SK-N-SH (cell line): Measurements from ENCODE around the gene RASGRF2. TPM values are rescaled to one million over a fixed set of nuclear protein-coding genes. Genes with fewer than 3 reads are reported as not detected.

Experiments used
- CTCF ChIA-PET: fragments of 300-600, 350-600 bp; formaldehyde crosslinking; extraction: SDS; loops from one replicate; lab custom pipeline; 2021; lab: Yijun Ruan, JAX
- POLR2A ChIA-PET: fragments of 350-600 bp; sonication (Branson Sonifier 250); formaldehyde crosslinking; extraction: SDS; loops from one replicate; lab custom pipeline; 2020; ENCODE audit warnings: antibody characterized with exemption, inconsistent platforms; lab: Yijun Ruan, JAX
- DNase-seq: peaks from one replicate; pipeline ENCODE4 v3.0.0; 2012
- H2AFZ ChIP-seq: fragments of 200-600 bp; sonication (generic); 2 replicates; pipeline ENCODE4 v1.8.1; 2016; ENCODE audit warnings: antibody characterized with exemption, mild to moderate bottlenecking, low read depth
- H3F3A ChIP-seq: fragments of 200-600 bp; sonication (generic); replicated peaks from 2 replicates; pipeline ENCODE3; 2016; ENCODE audit warnings: antibody characterized with exemption, mild to moderate bottlenecking; ENCODE audit not compliant: insufficient read depth
- H3K27ac ChIP-seq, 2 experiments: fragments of 200-500 bp in 1 of 2; fragments of 200-600 bp in 1 of 2; sonication (Bioruptor generic) in 1 of 2; sonication (generic), shearing (Covaris generic) in 1 of 2; 2 replicates each; pipeline versions ENCODE4 v1.5.1 to v1.6.1; 2014 to 2016; ENCODE audit warnings: low read depth in 2 of 2, inconsistent platforms in 1 of 2, low read length in 1 of 2, mild to moderate bottlenecking in 1 of 2, mixed read lengths in 1 of 2
- H3K27me3 ChIP-seq: fragments of 200-600 bp; sonication (generic), shearing (Covaris generic); 2 replicates; pipeline ENCODE4 v1.6.1; 2016; ENCODE audit warnings: mixed run types; ENCODE audit not compliant: insufficient read depth
- H3K36me3 ChIP-seq, 2 experiments: fragments of 200-500 bp in 1 of 2; fragments of 200-600 bp in 1 of 2; sonication (Bioruptor generic) in 1 of 2; sonication (generic) in 1 of 2; replicated peaks in 1 of 2; 2 replicates each; pipeline versions ENCODE3 to v1.5.1; 2014 to 2016; ENCODE audit warnings: low read length in 1 of 2, mild to moderate bottlenecking in 1 of 2; ENCODE audit not compliant: insufficient read depth in 2 of 2, control insufficient read depth in 1 of 2
- H3K4me1 ChIP-seq, 2 experiments: fragments of 200-500 bp in 1 of 2; fragments of 200-600 bp in 1 of 2; sonication (Bioruptor generic) in 1 of 2; sonication (generic), shearing (Covaris generic) in 1 of 2; 2 replicates each; pipeline versions ENCODE4 v1.5.1 to v1.6.1; 2014 to 2016; ENCODE audit warnings: low read depth in 1 of 2, low read length in 1 of 2, mixed run types in 1 of 2; ENCODE audit not compliant: insufficient read depth in 2 of 2, control insufficient read depth in 1 of 2
- H3K4me2 ChIP-seq: fragments of 200-600 bp; sonication (generic), shearing (Covaris generic); 2 replicates; pipeline ENCODE4 v1.6.1; 2017; ENCODE audit warnings: mixed run types
- H3K4me3 ChIP-seq, 2 experiments: fragments of 200-500 bp in 1 of 2; fragments of 200-600 bp in 1 of 2; sonication (Bioruptor generic) in 1 of 2; sonication (generic), shearing (Covaris generic) in 1 of 2; 2 replicates each; pipeline versions ENCODE4 v1.5.1 to v1.8.1; 2014 to 2016; ENCODE audit warnings: low read depth in 2 of 2, inconsistent platforms in 1 of 2, low read length in 1 of 2, mild to moderate bottlenecking in 1 of 2, mixed read lengths in 1 of 2, moderate library complexity in 1 of 2
- H3K79me2 ChIP-seq: fragments of 200-600 bp; sonication (generic); 2 replicates; pipeline ENCODE4 v1.8.1; 2017; ENCODE audit warnings: mild to moderate bottlenecking; ENCODE audit not compliant: insufficient read depth
- H3K9ac ChIP-seq: fragments of 200-600 bp; sonication (generic); 2 replicates; pipeline ENCODE4 v1.6.1; 2017; ENCODE audit warnings: mixed run types
- H3K9me2 ChIP-seq: fragments of 200-600 bp; sonication (generic); 2 replicates; pipeline ENCODE4 v1.6.1; 2017; ENCODE audit warnings: mixed run types
- H3K9me3 ChIP-seq: fragments of 200-600 bp; sonication (generic); 2 replicates; pipeline ENCODE4 v1.6.1; 2017; ENCODE audit warnings: mixed run types, mild to moderate bottlenecking, moderate library complexity
- H4K20me1 ChIP-seq: fragments of 200-600 bp; sonication (generic); 2 replicates; pipeline ENCODE4 v1.6.1; 2017; ENCODE audit warnings: mild to moderate bottlenecking, mixed run types; ENCODE audit not compliant: insufficient read depth
- CHD2 ChIP-seq: fragments of 150-350 bp; IDR thresholded peaks from 2 replicates; pipeline ENCODE4 v1.6.1; 2018; ENCODE audit warnings: low read length; ENCODE audit not compliant: partially characterized antibody
- ELF1 ChIP-seq: IDR thresholded peaks from 2 replicates; pipeline ENCODE4 v1.4.0; 2012
- EZH2phosphoT487 ChIP-seq: fragments of 200-600 bp; sonication (generic); IDR thresholded peaks from 2 replicates; pipeline ENCODE4 v1.6.1; 2017; ENCODE audit warnings: low read depth, mixed run types, mild to moderate bottlenecking, antibody characterized with exemption, moderate library complexity, borderline replicate concordance
- JUND ChIP-seq: IDR thresholded peaks from 2 replicates; pipeline ENCODE4 v1.4.0; 2012
- NRF1 ChIP-seq: IDR thresholded peaks from 2 replicates; pipeline ENCODE4 v1.6.1; 2012; ENCODE audit warnings: low read depth, mild to moderate bottlenecking, low read length
- RFX5 ChIP-seq: IDR thresholded peaks from 2 replicates; pipeline ENCODE4 v1.6.1; 2012; ENCODE audit warnings: mild to moderate bottlenecking, improper control_type of control experiment, low read length
- RXRA ChIP-seq: IDR thresholded peaks from 2 replicates; pipeline ENCODE4 v1.4.0; 2012; ENCODE audit warnings: low read depth, mild to moderate bottlenecking, borderline replicate concordance
- SIN3A ChIP-seq: IDR thresholded peaks from 2 replicates; pipeline ENCODE4 v1.6.1; 2012; ENCODE audit warnings: low read depth, mild to moderate bottlenecking, low read length, moderate library complexity, borderline replicate concordance
- TEAD4 ChIP-seq: IDR thresholded peaks from 2 replicates; pipeline ENCODE4 v1.4.0; 2012; ENCODE audit warnings: mild to moderate bottlenecking, borderline replicate concordance; ENCODE audit not compliant: insufficient read depth
- WGBS: methylation state at CpG from one replicate; pipeline ENCODE4 v1.1.6; 2017; ENCODE audit warnings: low lambda C conversion rate; 5-methylcytosine and 5-hydroxymethylcytosine counted together
- polyA plus RNA-seq, 3 experiments: library from polyadenylated mRNA; depleted of rRNA; stranded (reverse); fragments of >200 nt; gene quantifications; 2 replicates each; pipeline ENCODE4 v1.2.3, GENCODE V29; 2012
- TF ChIP-seq, protein P1 (sequence below): IDR thresholded peaks from 2 replicates; pipeline ENCODE4; 2012
- TF ChIP-seq, protein P2 (sequence below): fragments of 150-350 bp; IDR thresholded peaks from 2 replicates; pipeline ENCODE4 v1.6.1; 2016; ENCODE audit warnings: mild to moderate bottlenecking, low read depth, low read length
- TF ChIP-seq, protein P3 (sequence below): IDR thresholded peaks from 2 replicates; pipeline ENCODE4 v1.4.0; 2012; ENCODE audit warnings: low read depth, borderline replicate concordance
- TF ChIP-seq, protein P4 (sequence below): IDR thresholded peaks from 2 replicates; pipeline ENCODE4 v1.6.1; 2012; ENCODE audit warnings: mild to moderate bottlenecking, low read depth, low read length, moderate library complexity

The RASGRF2 gene
- polyA plus RNA-seq, 1 of the 3 experiments (the other 2 are of a cell fraction) = under 0.01 TPM

DNA sequence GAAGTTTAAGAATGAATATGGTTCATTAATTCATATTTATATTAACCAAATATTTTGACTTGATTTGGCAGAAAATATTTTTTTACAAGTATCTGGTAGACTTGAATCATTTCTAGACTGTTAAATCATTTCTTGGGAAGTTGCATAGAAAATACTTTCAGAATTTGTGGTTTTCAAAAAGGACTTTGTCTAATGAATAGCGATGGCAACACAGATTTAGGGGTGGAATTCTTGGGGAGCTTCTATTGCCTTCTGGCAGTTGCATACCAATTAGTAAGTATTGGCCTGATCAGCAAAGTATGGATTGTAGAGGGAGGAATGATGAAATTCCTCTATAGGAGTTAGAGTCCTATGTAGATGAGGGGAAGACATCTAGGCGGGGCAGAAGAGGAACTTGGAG, 204.3 kb downstream of the RASGRF2 start:
- no peak for DNase-seq
- POLR2A ChIA-PET = no interaction called here
- H3K9me3 ChIP-seq = no peaks in the 10 kb centered on the region

More for the DNA sequence above, 204.3 kb downstream of the RASGRF2 start:
- no peak overlapping the region for H3K9ac ChIP-seq
- TF ChIP-seq, protein P1, sequence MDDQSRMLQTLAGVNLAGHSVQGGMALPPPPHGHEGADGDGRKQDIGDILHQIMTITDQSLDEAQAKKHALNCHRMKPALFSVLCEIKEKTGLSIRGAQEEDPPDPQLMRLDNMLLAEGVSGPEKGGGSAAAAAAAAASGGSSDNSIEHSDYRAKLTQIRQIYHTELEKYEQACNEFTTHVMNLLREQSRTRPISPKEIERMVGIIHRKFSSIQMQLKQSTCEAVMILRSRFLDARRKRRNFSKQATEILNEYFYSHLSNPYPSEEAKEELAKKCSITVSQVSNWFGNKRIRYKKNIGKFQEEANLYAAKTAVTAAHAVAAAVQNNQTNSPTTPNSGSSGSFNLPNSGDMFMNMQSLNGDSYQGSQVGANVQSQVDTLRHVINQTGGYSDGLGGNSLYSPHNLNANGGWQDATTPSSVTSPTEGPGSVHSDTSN = no peak
- TF ChIP-seq SIN3A (no peak), EZH2phosphoT487 (no peak), RXRA (no peak), NRF1 (no peak), RFX5 (no peak), ELF1 (no peak), JUND (no peak), CHD2 (no peak), TEAD4 (no peak)
- TF ChIP-seq, protein P2, sequence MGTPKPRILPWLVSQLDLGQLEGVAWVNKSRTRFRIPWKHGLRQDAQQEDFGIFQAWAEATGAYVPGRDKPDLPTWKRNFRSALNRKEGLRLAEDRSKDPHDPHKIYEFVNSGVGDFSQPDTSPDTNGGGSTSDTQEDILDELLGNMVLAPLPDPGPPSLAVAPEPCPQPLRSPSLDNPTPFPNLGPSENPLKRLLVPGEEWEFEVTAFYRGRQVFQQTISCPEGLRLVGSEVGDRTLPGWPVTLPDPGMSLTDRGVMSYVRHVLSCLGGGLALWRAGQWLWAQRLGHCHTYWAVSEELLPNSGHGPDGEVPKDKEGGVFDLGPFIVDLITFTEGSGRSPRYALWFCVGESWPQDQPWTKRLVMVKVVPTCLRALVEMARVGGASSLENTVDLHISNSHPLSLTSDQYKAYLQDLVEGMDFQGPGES = no peak
- TF ChIP-seq, protein P3, sequence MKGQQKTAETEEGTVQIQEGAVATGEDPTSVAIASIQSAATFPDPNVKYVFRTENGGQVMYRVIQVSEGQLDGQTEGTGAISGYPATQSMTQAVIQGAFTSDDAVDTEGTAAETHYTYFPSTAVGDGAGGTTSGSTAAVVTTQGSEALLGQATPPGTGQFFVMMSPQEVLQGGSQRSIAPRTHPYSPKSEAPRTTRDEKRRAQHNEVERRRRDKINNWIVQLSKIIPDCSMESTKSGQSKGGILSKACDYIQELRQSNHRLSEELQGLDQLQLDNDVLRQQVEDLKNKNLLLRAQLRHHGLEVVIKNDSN = no peak
- TF ChIP-seq, protein P4, sequence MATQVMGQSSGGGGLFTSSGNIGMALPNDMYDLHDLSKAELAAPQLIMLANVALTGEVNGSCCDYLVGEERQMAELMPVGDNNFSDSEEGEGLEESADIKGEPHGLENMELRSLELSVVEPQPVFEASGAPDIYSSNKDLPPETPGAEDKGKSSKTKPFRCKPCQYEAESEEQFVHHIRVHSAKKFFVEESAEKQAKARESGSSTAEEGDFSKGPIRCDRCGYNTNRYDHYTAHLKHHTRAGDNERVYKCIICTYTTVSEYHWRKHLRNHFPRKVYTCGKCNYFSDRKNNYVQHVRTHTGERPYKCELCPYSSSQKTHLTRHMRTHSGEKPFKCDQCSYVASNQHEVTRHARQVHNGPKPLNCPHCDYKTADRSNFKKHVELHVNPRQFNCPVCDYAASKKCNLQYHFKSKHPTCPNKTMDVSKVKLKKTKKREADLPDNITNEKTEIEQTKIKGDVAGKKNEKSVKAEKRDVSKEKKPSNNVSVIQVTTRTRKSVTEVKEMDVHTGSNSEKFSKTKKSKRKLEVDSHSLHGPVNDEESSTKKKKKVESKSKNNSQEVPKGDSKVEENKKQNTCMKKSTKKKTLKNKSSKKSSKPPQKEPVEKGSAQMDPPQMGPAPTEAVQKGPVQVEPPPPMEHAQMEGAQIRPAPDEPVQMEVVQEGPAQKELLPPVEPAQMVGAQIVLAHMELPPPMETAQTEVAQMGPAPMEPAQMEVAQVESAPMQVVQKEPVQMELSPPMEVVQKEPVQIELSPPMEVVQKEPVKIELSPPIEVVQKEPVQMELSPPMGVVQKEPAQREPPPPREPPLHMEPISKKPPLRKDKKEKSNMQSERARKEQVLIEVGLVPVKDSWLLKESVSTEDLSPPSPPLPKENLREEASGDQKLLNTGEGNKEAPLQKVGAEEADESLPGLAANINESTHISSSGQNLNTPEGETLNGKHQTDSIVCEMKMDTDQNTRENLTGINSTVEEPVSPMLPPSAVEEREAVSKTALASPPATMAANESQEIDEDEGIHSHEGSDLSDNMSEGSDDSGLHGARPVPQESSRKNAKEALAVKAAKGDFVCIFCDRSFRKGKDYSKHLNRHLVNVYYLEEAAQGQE = no peak
- TF ChIP-seq, all 33 proteins: peak for 0
- Histone ChIP-seq H3K36me3 (no peaks in the 10 kb centered on the region), H3K27ac (no peak overlapping the region), H3K4me1 (peaks cover 0 to 13% of the 10 kb centered on the region in 2 experiments; a peak in 1 of 4 replicates), H3K4me3 (no peak overlapping the region), H4K20me1 (no peaks in the 10 kb centered on the region), H3F3A (no peaks in the 10 kb centered on the region), H3K27me3 (no peaks in the 10 kb centered on the region), H3K9me2 (no peaks in the 10 kb centered on the region), H3K4me2 (no peak overlapping the region), H3K79me2 (no peaks in the 10 kb centered on the region), H2AFZ (no peak overlapping the region)
- CTCF ChIA-PET = interaction anchor here (0.9 to 1.6 kb wide), 2 partner anchors 18 to 470 kb away, joined by 3 to 5 read pairs; no protein-coding TSS in a partner anchor
- WGBS = 62% methylated on average over 2 of the region's 2 CpGs
